GM12878 (cell line): ENCODE results near the gene PTPRN2. TPM values are rescaled to one million over a fixed set of nuclear protein-coding genes. Genes with fewer than 3 reads are reported as not detected.

ENCODE experiments used
- ATAC-seq: fragments of 200-7000 bp; cut with Tn5 transposase; 3 replicates; pipeline ENCODE4 v1.9.1; 2020; ENCODE audit warnings: mild to moderate bottlenecking, moderate library complexity
- BruUV-seq: library from RNA; stranded (reverse); fragments of 400-500 nt; replicated peaks from 2 replicates; lab custom pipeline; 2021; lab: Mats Ljungman, UMichigan
- CTCF ChIA-PET: fragments of 300-600 bp; sonication (Branson Sonifier 250); formaldehyde crosslinking; extraction: SDS; loops from one replicate; lab custom pipeline; 2021; ENCODE audit warnings: inconsistent platforms; lab: Yijun Ruan, JAX
- POLR2A ChIA-PET: fragments of 350-600 bp; formaldehyde crosslinking; extraction: SDS; loops from one replicate; lab custom pipeline; 2021; ENCODE audit warnings: inconsistent platforms; lab: Charles Lee
- RAD21 ChIA-PET: fragments of 300-600 bp; sonication (Branson Sonifier 250); formaldehyde crosslinking; loops from one replicate; lab custom pipeline; 2023; ENCODE audit warnings: antibody characterized with exemption; ENCODE audit not compliant: unreplicated experiment; lab: Charles Lee
- SMC1A ChIA-PET: fragments of 300-600 bp; sonication (Branson Sonifier 250); formaldehyde crosslinking; loops from one replicate; lab custom pipeline; 2023; ENCODE audit not compliant: unreplicated experiment, uncharacterized antibody; lab: Charles Lee
- DNase-seq: peaks from one replicate; pipeline ENCODE4 v3.0.0-alpha.2; 2011; ENCODE audit warnings: low read depth, low spot score
- FAIRE-seq: peaks from 3 replicates; lab custom pipeline; 2011; peaks lifted over from hg19 to GRCh38; lab: Jason Lieb, UNC
- H2AFZ ChIP-seq: 2 replicates; pipeline ENCODE4 v1.6.0; 2011; ENCODE audit warnings: low read depth, low read length, control low read depth; ENCODE audit not compliant: control insufficient read depth
- H3K27ac ChIP-seq: 2 replicates; pipeline ENCODE4 v1.5.1; 2011; ENCODE audit warnings: control low read depth; ENCODE audit not compliant: control insufficient read depth, insufficient read depth
- H3K27me3 ChIP-seq, 2 experiments: replicated peaks in 1 of 2; 2 replicates each; pipeline versions ENCODE4 v1.6.0 to v1.6.1; 2011; ENCODE audit warnings: low read length in 1 of 2; ENCODE audit not compliant: control insufficient read depth in 2 of 2, insufficient read depth in 2 of 2
- H3K36me3 ChIP-seq, 2 experiments: 2 replicates each; pipeline ENCODE4 v1.5.1; 2011; ENCODE audit warnings: low read length in 1 of 2; ENCODE audit not compliant: control insufficient read depth in 2 of 2, insufficient read depth in 2 of 2
- H3K4me1 ChIP-seq: 2 replicates; pipeline ENCODE4 v1.6.1; 2011; ENCODE audit warnings: mild to moderate bottlenecking, low read length, moderate library complexity, mixed read lengths; ENCODE audit not compliant: control insufficient read depth, insufficient read depth
- H3K4me2 ChIP-seq: 2 replicates; pipeline ENCODE4 v1.6.0; 2011; ENCODE audit warnings: control low read depth; ENCODE audit not compliant: control insufficient read depth, insufficient read depth
- H3K4me3 ChIP-seq: fragments of 200-600 bp; sonication (generic); 2 replicates; pipeline ENCODE4 v1.5.1; 2016
- H3K79me2 ChIP-seq: 2 replicates; pipeline ENCODE4 v1.6.0; 2011; ENCODE audit warnings: low read length; ENCODE audit not compliant: control insufficient read depth, insufficient read depth
- H3K9ac ChIP-seq: 2 replicates; pipeline ENCODE4 v1.8.0; 2011; ENCODE audit warnings: low read length, control low read depth, mixed read lengths; ENCODE audit not compliant: control insufficient read depth, insufficient read depth
- H3K9me3 ChIP-seq: replicated peaks from 3 replicates; pipeline ENCODE4 v1.5.1; 2011; ENCODE audit warnings: mild to moderate bottlenecking, low read length; ENCODE audit not compliant: control insufficient read depth, insufficient read depth
- H4K20me1 ChIP-seq: 2 replicates; pipeline ENCODE4 v1.6.0; 2011; ENCODE audit not compliant: control insufficient read depth, insufficient read depth
- BMI1 ChIP-seq: fragments of 450-650 bp; IDR thresholded peaks from 2 replicates; pipeline ENCODE4 v1.6.1; 2016; ENCODE audit warnings: mild to moderate bottlenecking, moderate library complexity, borderline replicate concordance
- CREB1 ChIP-seq: IDR thresholded peaks from 2 replicates; pipeline ENCODE4 v1.6.1; 2012; ENCODE audit warnings: low read depth, mild to moderate bottlenecking, inconsistent platforms
- ELK1 ChIP-seq: IDR thresholded peaks from 2 replicates; pipeline ENCODE4 v1.6.1; 2012; ENCODE audit warnings: low read depth, low read length, improper control_type of control experiment
- IKZF2 ChIP-seq, 2 experiments: fragments of 450-650 bp; IDR thresholded peaks; 2 replicates each; pipeline ENCODE4 v1.6.1; 2017; ENCODE audit warnings: mild to moderate bottlenecking in 2 of 2, moderate library complexity in 2 of 2
- NKRF ChIP-seq: fragments of 450-650 bp; conservative IDR thresholded peaks from 2 replicates; pipeline ENCODE4 v1.6.1; 2017; ENCODE audit warnings: mild to moderate bottlenecking, moderate library complexity
- NR2C1 ChIP-seq: fragments of 450-650 bp; IDR thresholded peaks from 2 replicates; pipeline ENCODE4 v1.6.1; 2017; ENCODE audit warnings: antibody characterized with exemption, mild to moderate bottlenecking, moderate library complexity
- PKNOX1 ChIP-seq: fragments of 450-650 bp; IDR thresholded peaks from 2 replicates; pipeline ENCODE4 v1.6.1; 2016; ENCODE audit warnings: mild to moderate bottlenecking
- POLR2AphosphoS5 ChIP-seq: IDR thresholded peaks from 2 replicates; pipeline ENCODE4 v1.6.1; 2011; ENCODE audit warnings: mild to moderate bottlenecking, low read length, inconsistent platforms
- SP1 ChIP-seq: IDR thresholded peaks from one replicate; pipeline ENCODE4 v1.6.1; 2011; ENCODE audit warnings: low read depth, low read length
- TARDBP ChIP-seq: IDR thresholded peaks from 2 replicates; pipeline ENCODE4 v1.6.1; 2016; ENCODE audit warnings: borderline replicate concordance
- YBX1 ChIP-seq: fragments of 450-650 bp; IDR thresholded peaks from 2 replicates; pipeline ENCODE4 v1.6.1; 2016; ENCODE audit warnings: antibody characterized with exemption
- ZBTB33 ChIP-seq: fragments of 450-650 bp; IDR thresholded peaks from 2 replicates; pipeline ENCODE4 v1.6.1; 2017; ENCODE audit warnings: mild to moderate bottlenecking
- ZBTB4 ChIP-seq: fragments of 450-650 bp; formaldehyde crosslinking; IDR thresholded peaks from 2 replicates; pipeline ENCODE4 v1.4.0; 2022; ENCODE audit warnings: mild to moderate bottlenecking, moderate library complexity
- ZNF384 ChIP-seq: IDR thresholded peaks from 2 replicates; pipeline ENCODE4 v1.6.1; 2012; ENCODE audit warnings: low read depth, mild to moderate bottlenecking, low read length, improper control_type of control experiment, borderline replicate concordance
- ZSCAN29 ChIP-seq: fragments of 450-650 bp; IDR thresholded peaks from 2 replicates; pipeline ENCODE4 v1.6.1; 2017; ENCODE audit warnings: mild to moderate bottlenecking, moderate library complexity
- WGBS: methylation state at CpG from one replicate; pipeline ENCODE4 v1.1.6; 2016; ENCODE audit warnings: low lambda C conversion rate; ENCODE audit not compliant: insufficient replicate concordance, insufficient coverage; ENCODE audit errors: missing lambda C conversion rate; 5-methylcytosine and 5-hydroxymethylcytosine counted together
- in situ Hi-C: fragments of 300-500 bp; cut with MboI; formaldehyde crosslinking; loops from 9 replicates; pipeline ENCODE4 v1.14.3; 2018; ENCODE audit warnings: mixed read lengths
- intact Hi-C: fragments of 100-400 bp; cut with micrococcal nuclease; formaldehyde crosslinking; loops from one replicate; pipeline ENCODE4 v1.14.2; 2022; ENCODE audit not compliant: unreplicated experiment
- polyA plus RNA-seq, 11 experiments: library from polyadenylated mRNA; depleted of rRNA in 4 of 11; unstranded in 6 of 11; stranded (reverse) in 5 of 11; fragments of >200 nt; fragmentation: Nextera tagmentation in 4 of 11; fragmentation: Illumina TruSeq in 1 of 11; extraction: Ambion mirVana in 4 of 11; extraction: Trizol in 1 of 11; gene quantifications; 1 replicate in 1 of 11; 2 replicates in 10 of 11; pipeline versions ENCODE4 v1.2.1 to v1.2.3, GENCODE V29; 2011 to 2016; ENCODE audit warnings: inconsistent platforms in 2 of 11, missing spikeins in 2 of 11, low read depth in 1 of 11
- total RNA-seq, 4 experiments: library from RNA; depleted of rRNA in 3 of 4; stranded (reverse); fragments of >200 nt in 3 of 4; fragmentation: Illumina TruSeq in 1 of 4; extraction: Trizol in 1 of 4; gene quantifications; 2 replicates each; pipeline versions ENCODE4 v1.2.1 to v1.2.3, GENCODE V29; 2013 to 2021

The PTPRN2 gene
- total and polyA plus RNA-seq, 10 of the 15 experiments (the other 5 are each of a cell fraction or from before 2014, with no cell fraction given), result 5.4 TPM; not detected in 9

- intact Hi-C loops (no loop called here), in situ Hi-C loops (no loop called here)
- CTCF ChIA-PET, result no interaction called here
- H3K79me2 ChIP-seq, result no peaks in the 10 kb centered on the region
- FAIRE-seq (no peak), DNase-seq (no peak), ATAC-seq (no peak)
- no peak overlapping the region for H2AFZ ChIP-seq
- H3K4me3 ChIP-seq, result no peak overlapping the region
- RAD21 ChIA-PET, result no interaction called here
- H3K9ac ChIP-seq, result no peak overlapping the region
- no peaks in the 10 kb centered on the region for H3K36me3 ChIP-seq
- SMC1A ChIA-PET, result no interaction called here
- BruUV-seq, result no TSS peak
- no peaks in the 10 kb centered on the region for H4K20me1 ChIP-seq
- H3K4me2 ChIP-seq, result no peak overlapping the region
- POLR2A ChIA-PET, result no interaction called here
- H3K27me3 ChIP-seq, result no peaks in the 10 kb centered on the region
- no peak overlapping the region for H3K27ac ChIP-seq
- H3K4me1 ChIP-seq, result no peaks in the 10 kb centered on the region
- WGBS, result 60% methylated on average over 22 of the region's 24 CpGs
- H3K9me3 ChIP-seq, result no peaks in the 10 kb centered on the region; the same call in 2 of the 3 replicates
- TF ChIP-seq YBX1 (no peak), ELK1 (no peak), SP1 (no peak), PKNOX1 (no peak), ZNF384 (no peak), IKZF2 (IDR thresholded peaks at IDR 0.05) (no peak), ZSCAN29 (no peak), ZBTB33 (no peak), ZBTB4 (CRISPR knock-in tag) (no peak), NR2C1 (no peak), NKRF (no peak), CREB1 (no peak), TARDBP (no peak), POLR2AphosphoS5 (no peak), BMI1 (no peak)
Observed at GRCh38 chr7:158411232-158411950, 176.2 kb downstream of the PTPRN2 start.
